Mucosa of descending colon (tissue), 3 donors: ENCODE results near the gene NRCAM. TPM values are rescaled to one million over a fixed set of nuclear protein-coding genes. Genes with fewer than 3 reads are reported as not detected.

ENCODE experiments used
- ATAC-seq: fragments of 200-7000 bp; cut with Tn5 transposase; one replicate; pipeline ENCODE4 v1.9.1; 2020; ENCODE audit warnings: mild to moderate bottlenecking, moderate library complexity
- DNase-seq, 3 donors: peaks; one replicate each; pipeline ENCODE4 v3.0.0-alpha.2; 2020
- H3K36me3 ChIP-seq: fragments of 200-600 bp; one replicate; pipeline ENCODE4 v1.8.0; 2021; ENCODE audit warnings: low read depth, mild to moderate bottlenecking
- H3K4me1 ChIP-seq: fragments of 200-600 bp; one replicate; pipeline ENCODE4 v1.8.0; 2021; ENCODE audit warnings: low read depth, mild to moderate bottlenecking
- H3K4me3 ChIP-seq: fragments of 200-600 bp; one replicate; pipeline ENCODE4 v1.8.0; 2021; ENCODE audit warnings: mild to moderate bottlenecking
- H3K9me3 ChIP-seq: fragments of 200-600 bp; one replicate; pipeline ENCODE4 v1.8.0; 2021; ENCODE audit warnings: mild to moderate bottlenecking
- CTCF ChIP-seq: fragments of 200-600 bp; IDR thresholded peaks from one replicate; pipeline ENCODE4 v1.8.0; 2022; ENCODE audit warnings: antibody characterized with exemption, mild to moderate bottlenecking
- intact Hi-C, 2 donors: fragments of 100-400 bp; cut with DNase I in 1 of 2; cut with micrococcal nuclease in 1 of 2; formaldehyde crosslinking; loops; one replicate each; pipeline versions ENCODE4 v1.11.0 to v1.11.1; 2022; cut with DNase I, micrococcal nuclease
- total RNA-seq, 3 donors: library from RNA; stranded (reverse); fragmentation: NEBNext Ultra II Directional in 2 of 3; extraction: Animal tissue kit (Norgen Biotek cat#: 25700) in 2 of 3; gene quantifications; one replicate each; pipeline versions ENCODE4 v1.2.1 to v1.2.4, GENCODE V29; 2021 to 2023
- donor health status: DM: no; HTN: no; CAD: no; lungs with moderate emphysema.
- donor health status: DM: no; HTN: no; CAD: no.
- donor health status: DM: no; HTN: yes; CAD: no.

NRCAM gene
- total RNA-seq, 3 donors from 2014 or later: 1.0 to 3.4 (median 2.3) TPM

DNA sequence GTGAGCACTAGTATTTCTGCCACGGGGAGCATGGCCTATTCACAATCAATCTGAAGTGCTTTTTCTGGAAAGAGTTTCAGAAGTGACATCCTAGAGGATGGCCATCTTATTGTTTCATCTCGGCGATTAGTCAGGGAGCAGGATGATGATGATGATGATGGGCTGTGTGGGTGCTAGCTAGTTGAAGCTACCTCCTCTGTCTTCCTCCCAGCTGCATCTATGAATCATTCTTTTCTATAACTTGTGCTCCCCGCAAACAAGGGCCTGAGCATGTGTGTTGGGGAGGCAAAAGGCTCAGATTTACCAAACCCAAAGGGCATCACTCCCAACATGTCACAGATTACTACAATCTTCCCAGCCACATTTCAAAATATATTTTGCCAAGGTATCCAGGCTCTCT is 207.4 kb downstream of the NRCAM start:
- H3K36me3 ChIP-seq: no peaks in the 10 kb centered on the region
- no peak for TF ChIP-seq CTCF
- intact Hi-C loops: no loop called here
- no peaks in the 10 kb centered on the region for H3K9me3 ChIP-seq
- no peak for DNase-seq
- ATAC-seq: no peak
- no peaks in the 10 kb centered on the region for H3K4me1 ChIP-seq
- no peak overlapping the region for H3K4me3 ChIP-seq

DNA sequence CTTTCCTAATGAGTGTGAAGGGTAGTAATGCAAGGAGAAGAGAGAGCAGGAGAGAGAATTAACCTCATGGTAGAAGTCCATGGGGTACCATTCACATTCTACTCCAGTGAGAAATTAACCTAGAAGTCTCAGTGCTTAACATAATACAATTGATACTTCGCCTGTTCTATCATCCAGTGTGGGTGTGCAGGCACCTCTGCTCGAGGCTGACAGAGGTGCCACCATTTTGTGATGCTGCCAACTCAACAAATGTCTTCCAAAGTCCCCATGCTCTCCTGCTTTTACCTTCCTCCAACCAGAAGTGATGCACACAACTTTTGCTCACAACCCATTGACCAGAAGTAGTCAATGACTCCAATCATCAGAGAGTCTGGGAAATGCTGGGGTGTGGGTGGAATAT is 207.8 kb downstream of the NRCAM start:
- intact Hi-C loops: no loop called here
- no peak for TF ChIP-seq CTCF
- ATAC-seq (no peak), DNase-seq (no peak)
- Histone ChIP-seq H3K4me3 (no peak overlapping the region), H3K9me3 (no peaks in the 10 kb centered on the region), H3K36me3 (no peaks in the 10 kb centered on the region), H3K4me1 (no peaks in the 10 kb centered on the region)

- intact Hi-C loops: no loop called here
- no peaks in the 10 kb centered on the region for H3K36me3 ChIP-seq
- DNase-seq (no peak), ATAC-seq (no peak)
- no peaks in the 10 kb centered on the region for H3K4me1 ChIP-seq
- H3K9me3 ChIP-seq: no peaks in the 10 kb centered on the region
- no peak for TF ChIP-seq CTCF
- H3K4me3 ChIP-seq: no peak overlapping the region
These were observed 208.6 kb downstream of the NRCAM start for GRCh38 chr7:108247614-108248013.

- DNase-seq (no peak), ATAC-seq (peak; percentile 60)
- Histone ChIP-seq H3K36me3 (no peaks in the 10 kb centered on the region), H3K9me3 (no peaks in the 10 kb centered on the region), H3K4me1 (no peaks in the 10 kb centered on the region), H3K4me3 (no peak overlapping the region)
- TF ChIP-seq CTCF: no peak
- intact Hi-C loops: no loop called here
These were observed 209.9 kb downstream of the NRCAM start for GRCh38 chr7:108246227-108246837.

- DNase-seq: no peak
- no peak for ATAC-seq
- no peak for TF ChIP-seq CTCF
- Histone ChIP-seq H3K4me3 (no peak overlapping the region), H3K4me1 (no peaks in the 10 kb centered on the region), H3K36me3 (no peaks in the 10 kb centered on the region), H3K9me3 (no peaks in the 10 kb centered on the region)
- intact Hi-C loops: no loop called here
These were observed 210.6 kb downstream of the NRCAM start for GRCh38 chr7:108245523-108246226.
